Body of pancreas (tissue), 4 donors: ENCODE results near the gene MAGEA10. TPM values are rescaled to one million over a fixed set of nuclear protein-coding genes. Genes with fewer than 3 reads are reported as not detected.
"Not testable (repeated sequence)": the region's sequence is repeated elsewhere in the genome, so short reads cannot be mapped to it uniquely, and the experiment has no call there.

Experiments
- ATAC-seq: fragments of 150-250 bp; one replicate; pipeline ENCODE4 v1.9.1; 2016
- DNase-seq, 4 donors: peaks; one replicate each; pipeline ENCODE4 v3.0.0-alpha.2; 2019
- H3K27ac ChIP-seq, 4 donors: fragments of 200-600 bp; sonication (generic); 1 replicate in 3 of 4; 2 replicates in 1 of 4; pipeline versions ENCODE4 v1.5.1 to v1.6.1; 2016 to 2019; ENCODE audit warnings: mild to moderate bottlenecking in 1 of 4, mixed read lengths in 1 of 4, moderate library complexity in 1 of 4
- H3K27me3 ChIP-seq, 2 donors: fragments of 200-600 bp; sonication (generic); one replicate each; pipeline ENCODE4 v1.6.0; 2016; ENCODE audit warnings: mild to moderate bottlenecking in 1 of 2
- H3K36me3 ChIP-seq, 2 donors: fragments of 200-600 bp; sonication (generic); replicated peaks in 1 of 2; 2 replicates each; pipeline ENCODE4 v1.5.1; 2016; ENCODE audit warnings: low read depth in 2 of 2; ENCODE audit not compliant: insufficient read depth in 1 of 2
- H3K4me1 ChIP-seq: fragments of 200-600 bp; sonication (generic); one replicate; pipeline ENCODE4 v1.6.0; 2016
- H3K4me3 ChIP-seq, 2 donors: fragments of 200-600 bp; sonication (generic); 1 replicate in 1 of 2; 2 replicates in 1 of 2; pipeline ENCODE4 v1.5.1; 2016 to 2019
- H3K9me3 ChIP-seq, 3 donors: fragments of 200-600 bp; sonication (generic); 1 replicate in 2 of 3; 2 replicates in 1 of 3; pipeline ENCODE4 v1.5.1; 2016
- POLR2A ChIP-seq, 3 donors: fragments of 450-650 bp; IDR thresholded peaks; one replicate each; pipeline ENCODE4 v1.6.1; 2016; ENCODE audit warnings: antibody characterized with exemption in 3 of 3, mild to moderate bottlenecking in 2 of 3
- WGBS, 2 donors: methylation state at CpG; one replicate each; pipeline ENCODE4 v1.1.5; 2017; 5-methylcytosine and 5-hydroxymethylcytosine counted together
- intact Hi-C: fragments of 100-400 bp; cut with DNase I; formaldehyde crosslinking; loops from one replicate; pipeline ENCODE4 v1.15.1; 2023
- total RNA-seq, 2 donors: library from RNA; depleted of rRNA; stranded (reverse); fragments of >200 nt; gene quantifications; one replicate each; pipeline ENCODE4 v1.1.0, GENCODE V29; 2016
- TF ChIP-seq, protein P1 (sequence below), 7 experiments: fragments of 450-650 bp in 4 of 7; fragments of 200-600 bp in 3 of 7; sonication (generic) in 3 of 7; IDR thresholded peaks; one replicate each; pipeline ENCODE4 v1.5.1; 2016 to 2019; ENCODE audit warnings: antibody characterized with exemption in 7 of 7

Gene MAGEA10
- total RNA-seq: not detected

- intact Hi-C loops: no loop called here
- TF ChIP-seq POLR2A (IDR thresholded peaks at IDR 0.05): no peak
- TF ChIP-seq, protein P1, sequence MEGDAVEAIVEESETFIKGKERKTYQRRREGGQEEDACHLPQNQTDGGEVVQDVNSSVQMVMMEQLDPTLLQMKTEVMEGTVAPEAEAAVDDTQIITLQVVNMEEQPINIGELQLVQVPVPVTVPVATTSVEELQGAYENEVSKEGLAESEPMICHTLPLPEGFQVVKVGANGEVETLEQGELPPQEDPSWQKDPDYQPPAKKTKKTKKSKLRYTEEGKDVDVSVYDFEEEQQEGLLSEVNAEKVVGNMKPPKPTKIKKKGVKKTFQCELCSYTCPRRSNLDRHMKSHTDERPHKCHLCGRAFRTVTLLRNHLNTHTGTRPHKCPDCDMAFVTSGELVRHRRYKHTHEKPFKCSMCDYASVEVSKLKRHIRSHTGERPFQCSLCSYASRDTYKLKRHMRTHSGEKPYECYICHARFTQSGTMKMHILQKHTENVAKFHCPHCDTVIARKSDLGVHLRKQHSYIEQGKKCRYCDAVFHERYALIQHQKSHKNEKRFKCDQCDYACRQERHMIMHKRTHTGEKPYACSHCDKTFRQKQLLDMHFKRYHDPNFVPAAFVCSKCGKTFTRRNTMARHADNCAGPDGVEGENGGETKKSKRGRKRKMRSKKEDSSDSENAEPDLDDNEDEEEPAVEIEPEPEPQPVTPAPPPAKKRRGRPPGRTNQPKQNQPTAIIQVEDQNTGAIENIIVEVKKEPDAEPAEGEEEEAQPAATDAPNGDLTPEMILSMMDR (IDR thresholded peaks at IDR 0.05): no peak
- WGBS, 2 donors: 95% methylated on average over 4 of the region's 16 CpGs; no CpG with 5 or more reads in 1 of the 2 donors
- Histone ChIP-seq H3K27ac (no peak within 1 kb of the TSS), H3K9me3 (no peaks in the 10 kb centered on the region), H3K36me3 (no peaks in the 10 kb centered on the region), H3K4me1 (no peaks in the 10 kb centered on the region), H3K27me3 (no peaks in the 10 kb centered on the region), H3K4me3 (no peak within 1 kb of the TSS)
- no peak for ATAC-seq
- DNase-seq: no peak
These were observed at the start of gene MAGEA10 for GRCh38 chrX:152138388-152138784. MAGEA10 (minus strand) TSS chrX:152138577; CDS start chrX:152135620, 2,957 bp downstream.

DNA sequence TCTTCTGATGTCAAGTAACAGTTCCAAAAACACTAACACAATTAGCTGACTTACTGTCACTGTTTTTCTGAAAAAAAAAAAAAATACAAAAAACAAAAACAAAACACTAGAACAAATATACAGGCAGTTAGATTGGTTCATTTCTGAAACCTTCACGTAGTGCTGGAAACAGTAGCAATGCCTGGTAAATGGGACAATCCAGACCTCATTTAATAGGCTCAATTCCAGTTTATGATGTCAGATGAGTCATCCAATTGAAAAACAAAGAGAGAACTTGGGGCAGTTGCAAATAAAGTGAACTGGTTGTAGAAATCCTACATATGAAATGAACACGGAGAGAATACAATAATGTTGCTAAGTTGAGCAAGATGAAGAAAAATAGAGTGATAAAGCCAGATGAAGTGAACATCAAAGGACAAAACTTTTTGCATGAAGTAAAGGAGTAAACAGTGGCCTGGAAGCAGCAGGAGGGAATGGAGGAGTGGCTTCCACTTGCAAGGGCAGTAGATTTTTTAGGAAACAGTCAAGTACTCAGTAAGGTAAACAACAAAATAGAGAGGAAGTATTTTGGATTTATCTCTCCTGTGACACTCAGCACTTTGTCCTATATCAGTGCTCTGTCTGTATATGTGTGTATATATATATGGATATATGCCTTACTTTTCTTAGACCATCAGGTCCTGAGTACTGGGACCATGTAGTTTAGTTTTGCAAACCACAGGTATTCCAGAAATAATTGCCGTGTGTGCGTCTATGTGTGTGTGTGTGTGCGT is 39.3 kb upstream of the MAGEA10 start:
- DNase-seq (no peak), ATAC-seq (no peak)
- Histone ChIP-seq H3K27me3 (no peaks in the 10 kb centered on the region), H3K27ac (no peak overlapping the region), H3K4me1 (no peaks in the 10 kb centered on the region), H3K9me3 (no peaks in the 10 kb centered on the region), H3K4me3 (no peak overlapping the region), H3K36me3 (no peaks in the 10 kb centered on the region)
- 82 to 86% methylated on average over 5 of the region's 5 CpGs for WGBS, 2 donors
- TF ChIP-seq POLR2A (IDR thresholded peaks at IDR 0.05): no peak
- TF ChIP-seq, protein P1 (IDR thresholded peaks at IDR 0.05): no peak
- intact Hi-C loops: no loop called here

DNA sequence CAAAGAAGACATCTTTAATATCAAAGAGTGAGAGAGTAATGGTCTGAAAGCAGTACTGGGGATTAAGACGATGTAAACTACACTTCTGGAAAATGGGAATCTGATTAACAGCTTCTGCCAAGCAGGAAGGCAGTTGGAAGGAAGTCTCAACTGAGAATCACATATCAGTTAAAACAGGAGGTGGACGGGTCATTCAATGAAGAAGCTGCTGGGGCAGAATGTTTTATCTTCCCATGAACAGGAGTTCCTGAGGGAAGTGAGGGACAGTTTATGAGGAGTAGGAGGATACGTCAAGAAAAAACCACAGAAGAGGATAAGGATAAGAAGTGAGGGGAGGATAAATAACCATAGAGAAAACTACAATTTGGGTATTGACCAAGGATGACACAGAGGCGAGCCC is 38.7 kb upstream of the MAGEA10 start:
- intact Hi-C loops: no loop called here
- no peak for ATAC-seq
- Histone ChIP-seq H3K36me3 (no peaks in the 10 kb centered on the region), H3K9me3 (no peaks in the 10 kb centered on the region), H3K27ac (no peak overlapping the region), H3K4me3 (no peak overlapping the region), H3K4me1 (no peaks in the 10 kb centered on the region), H3K27me3 (no peaks in the 10 kb centered on the region)
- TF ChIP-seq POLR2A (IDR thresholded peaks at IDR 0.05): no peak
- TF ChIP-seq, protein P1 (IDR thresholded peaks at IDR 0.05): no peak
- 41 to 65% methylated on average over 4 of the region's 4 CpGs for WGBS, 2 donors
- DNase-seq: no peak

- 61 to 81% methylated on average over 4 of the region's 4 CpGs for WGBS, 2 donors
- H3K4me3 ChIP-seq, DNase-seq, H3K36me3 ChIP-seq, H3K27ac ChIP-seq, ATAC-seq, H3K4me1 ChIP-seq, H3K9me3 ChIP-seq, H3K27me3 ChIP-seq, intact Hi-C loops: not testable (repeated sequence)
These were observed 37.5 kb upstream of the MAGEA10 start for GRCh38 chrX:152175892-152176291.

- 100% methylated on average over 1 of the region's 4 CpGs for whole genome bisulfite sequencing, 2 donors
- H3K36me3 ChIP-seq, H3K27me3 ChIP-seq, ATAC-seq, H3K4me1 ChIP-seq, H3K27ac ChIP-seq, DNase-seq, H3K4me3 ChIP-seq, H3K9me3 ChIP-seq, intact Hi-C loops: not testable (repeated sequence)
These were observed 35.5 kb upstream of the MAGEA10 start for GRCh38 chrX:152173923-152174322.

GRCh38 chrX:152170621-152171020 is 32.2 kb upstream of the MAGEA10 start:
- Histone ChIP-seq H3K4me1 (no peaks in the 10 kb centered on the region), H3K36me3 (no peaks in the 10 kb centered on the region), H3K27me3 (no peaks in the 10 kb centered on the region), H3K9me3 (no peaks in the 10 kb centered on the region), H3K27ac (no peak overlapping the region), H3K4me3 (no peak overlapping the region)
- TF ChIP-seq POLR2A (IDR thresholded peaks at IDR 0.05): no peak
- TF ChIP-seq, protein P1 (IDR thresholded peaks at IDR 0.05): no peak
- intact Hi-C loops: no loop called here
- ATAC-seq (no peak), DNase-seq (no peak)
- WGBS, 2 donors: 78 to 82% methylated on average over 3 to 4 of the region's 4 CpGs
